Endodermal cell (in vitro differentiated cells): ENCODE data around the gene MYO7B. TPM values are rescaled to one million over a fixed set of nuclear protein-coding genes. Genes with fewer than 3 reads are reported as not detected.

ENCODE experiments used
- DNase-seq: peaks from one replicate; pipeline ENCODE4 v3.0.0-alpha.2; 2017
- H3K27ac ChIP-seq: 2 replicates; pipeline ENCODE4 v1.5.1; 2013; ENCODE audit warnings: mild to moderate bottlenecking, low read depth, low read length, moderate library complexity
- H3K27me3 ChIP-seq: 2 replicates; pipeline ENCODE4 v1.6.1; 2013; ENCODE audit warnings: mild to moderate bottlenecking, low read length, moderate library complexity; ENCODE audit not compliant: insufficient read depth, control insufficient read depth, poor library complexity, severe bottlenecking
- H3K36me3 ChIP-seq: 2 replicates; pipeline ENCODE4 v1.7.0; 2013; ENCODE audit warnings: mild to moderate bottlenecking, low read length, moderate library complexity; ENCODE audit not compliant: control insufficient read depth, insufficient read depth
- H3K4me1 ChIP-seq: one replicate; pipeline ENCODE4 v1.7.0; 2013; ENCODE audit warnings: low read length; ENCODE audit not compliant: control insufficient read depth, insufficient read depth
- H3K4me3 ChIP-seq: 2 replicates; pipeline ENCODE4 v1.5.1; 2013; ENCODE audit warnings: mild to moderate bottlenecking, low read length, moderate library complexity
- H3K9ac ChIP-seq: 2 replicates; pipeline ENCODE4 v1.6.1; 2013; ENCODE audit warnings: mild to moderate bottlenecking, low read length, moderate library complexity; ENCODE audit not compliant: poor library complexity, severe bottlenecking; ENCODE audit errors: extremely low read depth
- H3K9me3 ChIP-seq: 2 replicates; pipeline ENCODE4 v1.6.1; 2013; ENCODE audit warnings: mild to moderate bottlenecking, low read length, moderate library complexity; ENCODE audit not compliant: control insufficient read depth
- H3K27ac Mint-ChIP-seq: 2 replicates; pipeline ENCODE4 v1.8.0; 2020; ENCODE audit warnings: mixed read lengths
- H3K27me3 Mint-ChIP-seq: 2 replicates; pipeline ENCODE4 v1.8.0; 2021; ENCODE audit warnings: mild to moderate bottlenecking, mixed read lengths; ENCODE audit not compliant: insufficient read depth
- H3K36me3 Mint-ChIP-seq: 2 replicates; pipeline ENCODE4 v1.8.0; 2020; ENCODE audit warnings: low read depth, mixed read lengths
- H3K4me1 Mint-ChIP-seq: 2 replicates; pipeline ENCODE4 v1.8.0; 2020; ENCODE audit warnings: mixed read lengths
- H3K4me3 Mint-ChIP-seq: 2 replicates; pipeline ENCODE4 v1.8.0; 2020; ENCODE audit warnings: mild to moderate bottlenecking, moderate library complexity, mixed read lengths
- H3K9me3 Mint-ChIP-seq: 2 replicates; pipeline ENCODE4 v1.8.0; 2020; ENCODE audit warnings: mild to moderate bottlenecking, mixed read lengths
- WGBS, 2 experiments: methylation state at CpG; one replicate each; pipeline versions ENCODE4 v1.1.5 to v1.1.7; 2013; ENCODE audit warnings: missing lambda C conversion rate in 2 of 2, mixed read lengths in 1 of 2; ENCODE audit not compliant: insufficient coverage in 1 of 2, insufficient read length in 1 of 2; 5-methylcytosine and 5-hydroxymethylcytosine counted together
- total RNA-seq, 2 donors: library from RNA; stranded (reverse); fragmentation: NEBNext Ultra II Directional in 1 of 2; extraction: Animal tissue kit (Norgen Biotek cat#: 25700) in 1 of 2; gene quantifications; 2 replicates in 1 of 2; 3 replicates in 1 of 2; pipeline ENCODE4 v1.2.1, GENCODE V29; 2021
- TF ChIP-seq, protein P1 (sequence below): fragments of 200-600 bp; sonication (generic); conservative IDR thresholded peaks from 2 replicates; pipeline ENCODE4 v1.5.0; 2021; ENCODE audit warnings: antibody characterized with exemption, mild to moderate bottlenecking

Gene MYO7B
- total RNA-seq, 2 donors from 2014 or later, result 0.11 TPM; not detected in 1

DNA sequence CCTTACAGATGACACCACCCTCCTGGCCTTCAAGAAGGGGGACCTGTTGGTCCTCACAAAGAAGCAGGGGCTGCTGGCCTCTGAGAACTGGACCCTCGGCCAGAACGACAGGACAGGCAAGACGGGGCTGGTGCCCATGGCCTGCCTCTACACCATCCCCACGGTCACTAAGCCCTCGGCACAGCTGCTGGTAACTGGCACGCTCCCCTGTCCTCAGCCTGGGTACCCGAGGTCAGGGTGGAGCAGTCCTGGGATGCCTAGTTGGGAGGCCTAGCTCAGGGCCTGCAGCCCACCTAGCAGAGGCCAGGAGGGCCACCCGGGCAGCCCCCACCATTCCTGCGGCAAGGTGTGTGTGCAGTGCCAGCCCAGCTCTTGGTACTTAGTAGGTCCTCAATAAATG is 94.2 kb downstream of the MYO7B start:
- no peak overlapping the region for H3K4me3 Mint-ChIP-seq
- WGBS, 2 experiments, result 85 to 87% methylated on average over 6 to 9 of the region's 9 CpGs
- DNase-seq, result no peak
- no peaks in the 10 kb centered on the region for H3K4me1 ChIP-seq
- no peaks in the 10 kb centered on the region for H3K27me3 Mint-ChIP-seq
- H3K36me3 ChIP-seq, result no peaks in the 10 kb centered on the region
- peaks cover 5% of the 10 kb centered on the region for H3K4me1 Mint-ChIP-seq
- no peaks in the 10 kb centered on the region for H3K27me3 ChIP-seq
- no peak overlapping the region for H3K9ac ChIP-seq
- no peak overlapping the region for H3K27ac ChIP-seq
- no peaks in the 10 kb centered on the region for H3K9me3 Mint-ChIP-seq
- TF ChIP-seq, protein P1, sequence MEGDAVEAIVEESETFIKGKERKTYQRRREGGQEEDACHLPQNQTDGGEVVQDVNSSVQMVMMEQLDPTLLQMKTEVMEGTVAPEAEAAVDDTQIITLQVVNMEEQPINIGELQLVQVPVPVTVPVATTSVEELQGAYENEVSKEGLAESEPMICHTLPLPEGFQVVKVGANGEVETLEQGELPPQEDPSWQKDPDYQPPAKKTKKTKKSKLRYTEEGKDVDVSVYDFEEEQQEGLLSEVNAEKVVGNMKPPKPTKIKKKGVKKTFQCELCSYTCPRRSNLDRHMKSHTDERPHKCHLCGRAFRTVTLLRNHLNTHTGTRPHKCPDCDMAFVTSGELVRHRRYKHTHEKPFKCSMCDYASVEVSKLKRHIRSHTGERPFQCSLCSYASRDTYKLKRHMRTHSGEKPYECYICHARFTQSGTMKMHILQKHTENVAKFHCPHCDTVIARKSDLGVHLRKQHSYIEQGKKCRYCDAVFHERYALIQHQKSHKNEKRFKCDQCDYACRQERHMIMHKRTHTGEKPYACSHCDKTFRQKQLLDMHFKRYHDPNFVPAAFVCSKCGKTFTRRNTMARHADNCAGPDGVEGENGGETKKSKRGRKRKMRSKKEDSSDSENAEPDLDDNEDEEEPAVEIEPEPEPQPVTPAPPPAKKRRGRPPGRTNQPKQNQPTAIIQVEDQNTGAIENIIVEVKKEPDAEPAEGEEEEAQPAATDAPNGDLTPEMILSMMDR, result no peak
- no peak overlapping the region for H3K4me3 ChIP-seq
- no peaks in the 10 kb centered on the region for H3K36me3 Mint-ChIP-seq
- no peaks in the 10 kb centered on the region for H3K9me3 ChIP-seq
- H3K27ac Mint-ChIP-seq, result no peak overlapping the region

DNA sequence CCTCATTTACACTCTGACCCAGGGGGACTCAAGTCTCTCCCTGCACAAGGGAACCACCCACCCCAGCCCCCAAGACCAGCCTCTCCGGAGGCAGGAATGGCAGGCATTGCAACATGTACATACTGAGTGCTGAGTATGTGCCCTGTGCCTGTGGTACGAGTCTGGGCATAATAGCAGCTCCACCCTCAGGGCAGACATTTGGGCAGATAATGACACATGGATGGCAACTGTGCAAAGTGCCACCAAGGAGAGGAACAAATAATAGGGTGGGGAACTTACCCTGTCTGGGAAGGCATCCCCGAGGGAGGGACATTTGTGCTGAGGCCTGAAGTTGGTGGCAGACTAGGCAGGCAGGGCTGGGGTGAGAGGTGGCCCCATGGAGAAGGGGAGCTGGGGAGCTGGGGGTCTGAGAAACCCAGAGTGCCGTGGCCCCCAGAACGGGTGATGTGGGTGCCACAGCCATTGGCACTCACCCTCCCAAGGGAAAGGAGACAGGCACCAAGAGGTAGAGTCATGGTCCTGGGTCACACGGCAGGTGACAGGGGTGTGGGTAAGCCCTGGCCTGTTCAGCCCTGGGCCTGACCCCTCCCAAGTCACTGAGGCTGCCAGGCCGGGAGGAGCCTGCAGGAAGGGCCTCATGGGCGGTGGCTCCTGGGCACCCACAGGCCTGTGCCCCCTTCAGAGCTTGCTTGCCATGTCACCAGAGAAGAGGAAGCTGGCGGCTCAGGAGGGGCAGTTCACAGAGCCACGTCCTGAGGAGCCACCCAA is 94.8 kb downstream of the MYO7B start:
- no peak for DNase-seq
- H3K4me1 Mint-ChIP-seq, result peaks cover 5% of the 10 kb centered on the region
- no peaks in the 10 kb centered on the region for H3K27me3 Mint-ChIP-seq
- Histone ChIP-seq H3K27ac (no peak overlapping the region), H3K36me3 (no peaks in the 10 kb centered on the region), H3K9ac (no peak overlapping the region), H3K4me1 (no peaks in the 10 kb centered on the region), H3K27me3 (no peaks in the 10 kb centered on the region), H3K4me3 (no peak overlapping the region), H3K9me3 (no peaks in the 10 kb centered on the region)
- 91 to 92% methylated on average over 7 to 10 of the region's 10 CpGs for WGBS, 2 experiments
- no peak overlapping the region for H3K27ac Mint-ChIP-seq
- H3K4me3 Mint-ChIP-seq, result no peak overlapping the region
- no peaks in the 10 kb centered on the region for H3K36me3 Mint-ChIP-seq
- no peaks in the 10 kb centered on the region for H3K9me3 Mint-ChIP-seq
- TF ChIP-seq, protein P1, result no peak

DNA sequence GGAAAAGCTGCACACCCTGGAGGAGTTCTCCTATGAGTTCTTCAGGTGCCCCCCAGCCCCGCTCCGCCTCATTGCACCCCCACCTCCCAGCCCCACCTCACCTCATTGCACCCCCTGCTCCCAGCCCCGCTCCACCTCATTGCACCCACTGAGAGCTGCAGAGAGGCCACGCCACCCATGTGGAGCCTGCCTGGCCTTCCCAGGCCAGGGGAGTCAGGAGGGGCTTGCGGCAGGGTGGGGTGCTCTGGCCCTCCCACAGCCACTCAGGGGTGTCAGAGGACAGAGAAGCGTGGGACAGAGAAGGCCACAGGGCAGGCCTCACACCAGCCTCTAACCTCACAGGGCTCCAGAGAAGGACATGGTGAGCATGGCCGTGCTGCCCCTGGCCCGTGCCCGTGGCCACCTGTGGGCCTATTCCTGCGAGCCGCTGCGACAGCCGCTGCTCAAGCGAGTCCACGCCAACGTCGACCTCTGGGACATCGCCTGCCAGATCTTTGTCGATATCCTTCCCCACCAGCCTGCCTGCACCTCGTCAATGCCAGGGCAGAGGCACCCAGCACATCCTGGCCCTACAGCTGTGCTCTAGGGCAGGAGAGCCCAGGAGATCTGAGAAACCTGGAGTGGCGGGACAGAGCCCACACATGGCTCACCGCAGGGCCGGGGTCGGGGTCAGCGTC is 95.5 kb downstream of the MYO7B start:
- H3K27me3 ChIP-seq, result no peaks in the 10 kb centered on the region
- Mint-ChIP-seq H3K4me3 (no peak overlapping the region), H3K4me1 (peaks cover 5% of the 10 kb centered on the region), H3K27ac (no peak overlapping the region), H3K9me3 (no peaks in the 10 kb centered on the region), H3K36me3 (no peaks in the 10 kb centered on the region), H3K27me3 (no peaks in the 10 kb centered on the region)
- no peak for DNase-seq
- H3K9ac ChIP-seq, result no peak overlapping the region
- H3K9me3 ChIP-seq, result no peaks in the 10 kb centered on the region
- H3K4me1 ChIP-seq, result no peaks in the 10 kb centered on the region
- no peaks in the 10 kb centered on the region for H3K36me3 ChIP-seq
- WGBS, 2 experiments, result 95% methylated on average over 14 to 25 of the region's 25 CpGs
- H3K27ac ChIP-seq, result no peak overlapping the region
- H3K4me3 ChIP-seq, result no peak overlapping the region
- TF ChIP-seq, protein P1, result no peak
